Measurements from ENCODE around the gene TNS3.

Gene TNS3

DNA sequence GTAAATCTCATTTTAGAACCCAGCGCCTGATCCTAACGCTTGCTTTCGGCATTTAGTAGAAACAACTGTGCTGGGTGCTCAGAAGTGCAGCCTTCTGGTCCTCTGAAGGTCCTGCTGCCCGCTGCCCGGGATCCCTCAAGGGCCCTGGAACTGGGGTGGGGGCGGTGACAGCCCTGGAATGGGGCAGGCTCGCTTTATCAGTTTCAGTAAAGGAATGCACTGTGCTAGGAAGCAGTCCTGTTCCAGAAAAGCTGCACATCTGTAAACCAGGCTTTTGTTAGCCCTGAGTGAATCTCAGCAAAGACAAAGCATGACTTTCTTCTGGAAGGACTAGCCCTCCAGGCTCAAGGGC, 254.6 kb downstream of the TNS3 start:
- peak overlapping the region; percentile 49 for H3K27ac ChIP-seq (ENCODE audit: low read length)
- no peaks in the 10 kb centered on the region for H3K9me3 ChIP-seq (ENCODE audit: control insufficient read depth in 2 of 2, low read length in 2 of 2)
- no peaks in the 10 kb centered on the region for H3K36me3 ChIP-seq (ENCODE audit: control insufficient read depth in 2 of 2, insufficient read depth in 2 of 2, low read length in 2 of 2)
- peaks cover 32% of the 10 kb centered on the region for H3K4me1 ChIP-seq (ENCODE audit: control insufficient read depth, insufficient read depth, low read length)
- H3K27me3 ChIP-seq (ENCODE audit: control insufficient read depth in 1 of 2, insufficient read depth in 2 of 2, low read length in 2 of 2), result no peaks in the 10 kb centered on the region
- peak overlapping the region in 1 of 2 donors; percentile 64 for H3K4me3 ChIP-seq (ENCODE audit: low read length in 2 of 2)
- H3K9ac ChIP-seq (ENCODE audit: low read length in 2 of 2), result no peak overlapping the region

DNA sequence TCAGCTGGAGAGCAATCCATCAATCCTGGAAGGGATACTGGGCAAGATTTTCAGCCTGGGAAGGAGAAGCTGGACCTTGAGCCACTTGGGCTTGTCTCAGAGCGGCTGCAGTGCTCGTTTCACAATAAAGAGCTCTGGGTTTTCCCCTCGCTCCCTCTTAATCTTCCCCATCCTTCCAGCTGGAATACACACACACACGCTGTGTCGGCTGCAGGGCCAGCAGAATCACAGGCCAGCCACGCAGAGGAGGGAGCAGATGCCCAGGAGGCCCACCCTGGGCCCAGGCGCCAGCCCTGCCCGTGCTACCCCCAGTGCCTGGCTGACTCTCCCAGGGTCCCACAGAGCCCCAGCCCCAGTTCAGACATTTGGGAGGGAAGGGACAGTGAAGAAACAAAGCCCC, 255.1 kb downstream of the TNS3 start:
- H3K36me3 ChIP-seq (ENCODE audit: control insufficient read depth in 2 of 2, insufficient read depth in 2 of 2, low read length in 2 of 2), result no peaks in the 10 kb centered on the region
- H3K27me3 ChIP-seq (ENCODE audit: control insufficient read depth in 1 of 2, insufficient read depth in 2 of 2, low read length in 2 of 2), result no peaks in the 10 kb centered on the region
- H3K4me3 ChIP-seq (ENCODE audit: low read length in 2 of 2), result peak overlapping the region in 1 of 2 donors; percentile 64
- peaks cover 32% of the 10 kb centered on the region for H3K4me1 ChIP-seq (ENCODE audit: control insufficient read depth, insufficient read depth, low read length)
- H3K27ac ChIP-seq (ENCODE audit: low read length), result no peak overlapping the region
- no peaks in the 10 kb centered on the region for H3K9me3 ChIP-seq (ENCODE audit: control insufficient read depth in 2 of 2, low read length in 2 of 2)
- no peak overlapping the region for H3K9ac ChIP-seq (ENCODE audit: low read length in 2 of 2)

DNA sequence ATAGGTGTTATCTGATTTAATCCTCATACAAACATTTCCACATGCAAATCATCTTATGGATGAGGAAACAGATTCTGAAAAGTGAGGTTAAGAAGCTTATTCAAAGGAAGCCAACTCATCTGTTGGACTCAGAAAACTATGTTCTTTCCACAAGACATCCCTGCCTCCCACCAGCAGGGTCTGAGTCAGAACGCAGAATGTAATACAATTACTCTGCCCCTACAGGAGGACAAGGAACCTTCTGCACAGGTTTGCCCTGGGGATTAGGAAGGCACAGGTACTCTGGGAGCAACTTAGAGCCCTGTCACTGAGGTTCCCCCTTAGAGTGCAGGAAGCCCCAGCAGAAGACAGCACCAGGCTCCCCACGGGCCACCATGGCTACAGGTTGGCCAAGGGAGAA, 255.7 kb downstream of the TNS3 start:
- no peak overlapping the region for H3K4me3 ChIP-seq (ENCODE audit: low read length in 2 of 2)
- H3K27me3 ChIP-seq (ENCODE audit: control insufficient read depth in 1 of 2, insufficient read depth in 2 of 2, low read length in 2 of 2), result no peaks in the 10 kb centered on the region
- H3K27ac ChIP-seq (ENCODE audit: low read length), result no peak overlapping the region
- peaks cover 0 to 1% of the 10 kb centered on the region in 2 donors for H3K36me3 ChIP-seq (ENCODE audit: control insufficient read depth in 2 of 2, insufficient read depth in 2 of 2, low read length in 2 of 2)
- H3K4me1 ChIP-seq (ENCODE audit: control insufficient read depth, insufficient read depth, low read length), result peaks cover 32% of the 10 kb centered on the region
- no peaks in the 10 kb centered on the region for H3K9me3 ChIP-seq (ENCODE audit: control insufficient read depth in 2 of 2, low read length in 2 of 2)
- no peak overlapping the region for H3K9ac ChIP-seq (ENCODE audit: low read length in 2 of 2)

DNA sequence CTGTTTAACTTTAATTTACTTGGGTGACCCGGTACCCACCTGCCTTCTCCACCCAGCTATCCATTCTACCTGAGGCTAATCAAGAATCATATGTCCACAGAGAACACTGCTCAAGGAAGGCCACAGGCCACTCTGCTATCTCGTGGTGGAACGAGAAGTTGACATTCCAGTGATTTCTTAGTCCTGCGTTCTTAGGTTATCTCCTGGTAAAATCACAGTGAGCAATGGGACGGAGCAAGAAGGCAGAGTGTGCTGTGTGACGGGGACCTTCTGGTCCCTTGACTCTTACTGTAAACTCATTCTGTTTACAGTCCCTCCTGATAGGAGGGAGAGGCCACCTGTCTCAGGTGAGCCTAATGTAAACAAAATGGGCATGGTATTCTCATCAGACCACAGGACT, 256.6 kb downstream of the TNS3 start:
- H3K9me3 ChIP-seq (ENCODE audit: control insufficient read depth in 2 of 2, low read length in 2 of 2), result no peaks in the 10 kb centered on the region
- H3K27ac ChIP-seq (ENCODE audit: low read length), result no peak overlapping the region
- H3K36me3 ChIP-seq (ENCODE audit: control insufficient read depth in 2 of 2, insufficient read depth in 2 of 2, low read length in 2 of 2), result peaks cover 4 to 8% of the 10 kb centered on the region in 2 donors
- H3K4me1 ChIP-seq (ENCODE audit: control insufficient read depth, insufficient read depth, low read length), result peaks cover 32% of the 10 kb centered on the region
- H3K4me3 ChIP-seq (ENCODE audit: low read length in 2 of 2), result no peak overlapping the region
- H3K27me3 ChIP-seq (ENCODE audit: control insufficient read depth in 1 of 2, insufficient read depth in 2 of 2, low read length in 2 of 2), result no peaks in the 10 kb centered on the region
- no peak overlapping the region for H3K9ac ChIP-seq (ENCODE audit: low read length in 2 of 2)

DNA sequence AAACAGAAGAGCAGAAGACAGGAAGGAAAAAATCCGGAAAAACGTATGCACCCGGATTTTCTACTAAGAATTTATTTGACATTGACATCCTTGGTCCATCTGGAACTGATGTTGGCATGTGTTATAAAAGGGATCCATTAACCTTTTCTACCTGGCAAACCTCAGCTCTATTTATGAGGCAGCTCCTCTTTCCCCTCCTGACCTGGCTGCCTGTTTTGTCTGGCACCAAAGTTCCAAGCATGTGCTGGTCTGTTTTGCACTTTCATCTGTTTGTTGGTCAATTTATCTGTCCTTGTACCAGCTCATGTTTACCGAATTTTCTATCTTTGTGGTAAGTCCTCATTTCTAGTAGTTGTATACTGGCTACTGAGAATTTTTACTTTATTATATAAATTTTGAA, 258.0 kb downstream of the TNS3 start:
- Histone ChIP-seq H3K9me3 (ENCODE audit: control insufficient read depth in 2 of 2, low read length in 2 of 2) (no peaks in the 10 kb centered on the region), H3K4me1 (ENCODE audit: control insufficient read depth, insufficient read depth, low read length) (peaks cover 24% of the 10 kb centered on the region), H3K36me3 (ENCODE audit: control insufficient read depth in 2 of 2, insufficient read depth in 2 of 2, low read length in 2 of 2) (peaks cover 4 to 11% of the 10 kb centered on the region in 2 donors), H3K4me3 (ENCODE audit: low read length in 2 of 2) (no peak overlapping the region), H3K27me3 (ENCODE audit: control insufficient read depth in 1 of 2, insufficient read depth in 2 of 2, low read length in 2 of 2) (no peaks in the 10 kb centered on the region), H3K27ac (ENCODE audit: low read length) (no peak overlapping the region), H3K9ac (ENCODE audit: low read length in 2 of 2) (no peak overlapping the region)

DNA sequence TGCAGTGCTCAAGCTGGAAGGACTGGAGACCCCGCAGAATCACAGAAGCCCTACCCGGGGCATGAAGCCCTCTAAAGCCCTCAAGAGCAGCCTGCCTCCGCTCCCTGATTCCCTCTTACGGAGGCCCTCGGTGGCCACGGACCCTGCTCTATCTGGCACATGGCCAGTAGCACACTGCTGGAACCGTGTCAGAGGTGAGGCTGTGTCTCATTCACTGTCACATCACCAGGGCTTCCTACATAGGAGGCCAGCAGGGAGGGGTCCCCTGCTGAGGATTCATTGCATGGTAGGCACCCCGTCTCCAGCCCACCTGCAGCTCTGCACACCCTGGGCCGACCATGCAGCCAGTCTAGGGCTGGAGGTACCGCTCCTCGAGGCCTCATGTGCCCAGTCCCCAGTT, 259.2 kb downstream of the TNS3 start:
- Histone ChIP-seq H3K27ac (ENCODE audit: low read length) (no peak overlapping the region), H3K9ac (ENCODE audit: low read length in 2 of 2) (no peak overlapping the region), H3K4me1 (ENCODE audit: control insufficient read depth, insufficient read depth, low read length) (peaks cover 13% of the 10 kb centered on the region), H3K4me3 (ENCODE audit: low read length in 2 of 2) (no peak overlapping the region), H3K9me3 (ENCODE audit: control insufficient read depth in 2 of 2, low read length in 2 of 2) (no peaks in the 10 kb centered on the region), H3K27me3 (ENCODE audit: control insufficient read depth in 1 of 2, insufficient read depth in 2 of 2, low read length in 2 of 2) (no peaks in the 10 kb centered on the region), H3K36me3 (ENCODE audit: control insufficient read depth in 2 of 2, insufficient read depth in 2 of 2, low read length in 2 of 2) (peaks cover 4 to 11% of the 10 kb centered on the region in 2 donors)

DNA sequence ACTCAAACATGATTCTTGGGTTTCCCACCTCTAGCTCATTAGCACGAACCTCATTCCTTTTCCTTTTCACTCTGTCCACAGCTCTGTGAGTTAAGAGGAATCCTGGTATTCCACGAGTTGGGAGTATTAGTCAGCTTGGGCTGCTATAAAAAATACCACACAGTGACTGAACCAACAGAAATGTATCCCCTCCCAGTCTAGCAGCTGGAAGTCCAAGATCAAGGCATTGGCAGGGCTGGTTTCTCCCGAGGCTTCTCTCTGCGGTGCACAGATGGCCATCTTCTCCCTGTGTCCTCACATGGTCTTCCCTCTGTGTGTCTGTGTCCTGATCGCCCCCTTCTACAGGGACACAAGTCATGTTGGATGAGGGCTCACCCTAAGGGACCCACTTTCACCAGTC, 261.6 kb downstream of the TNS3 start:
- peaks cover 7% of the 10 kb centered on the region for H3K4me1 ChIP-seq (ENCODE audit: control insufficient read depth, insufficient read depth, low read length)
- peaks cover 4 to 11% of the 10 kb centered on the region in 2 donors for H3K36me3 ChIP-seq (ENCODE audit: control insufficient read depth in 2 of 2, insufficient read depth in 2 of 2, low read length in 2 of 2)
- no peak overlapping the region for H3K4me3 ChIP-seq (ENCODE audit: low read length in 2 of 2)

DNA sequence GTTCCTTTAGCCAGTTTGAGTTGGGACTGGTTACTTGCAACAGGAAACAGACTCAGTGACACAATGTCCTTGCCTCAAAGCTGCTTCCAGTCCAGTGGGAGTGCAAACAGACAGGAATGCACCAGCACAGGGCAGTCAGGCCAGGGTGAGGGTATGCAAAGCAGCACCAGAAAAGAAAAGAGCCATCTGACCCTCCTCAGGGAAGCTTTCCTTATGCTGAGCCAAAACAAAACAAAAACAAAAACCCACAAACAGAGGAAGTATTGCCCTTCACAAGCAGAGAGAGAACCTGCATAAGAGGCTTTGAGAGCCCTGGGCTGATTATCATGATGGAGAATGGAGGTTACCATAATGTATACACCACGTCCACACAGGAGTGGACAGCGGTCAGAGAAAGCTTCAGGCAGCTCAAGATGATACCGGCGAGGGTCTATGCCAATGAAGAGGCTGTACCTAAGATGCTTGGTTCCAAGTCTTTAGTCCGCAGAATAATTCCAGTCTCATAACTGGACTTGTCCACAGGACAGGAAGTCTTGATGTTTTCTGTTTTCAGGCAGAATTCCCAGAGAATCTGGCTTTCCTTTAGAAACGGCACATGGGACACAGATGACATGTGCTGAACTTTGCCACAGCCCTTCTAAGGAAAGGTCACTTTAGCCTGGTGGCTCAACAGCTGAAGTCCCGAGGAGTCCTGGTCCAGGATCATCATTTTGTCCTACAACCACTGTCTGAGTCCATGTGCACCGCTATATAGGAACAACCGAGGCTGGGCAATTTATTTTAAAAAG, 263.3 kb downstream of the TNS3 start:
- Histone ChIP-seq H3K9me3 (ENCODE audit: control insufficient read depth in 2 of 2, low read length in 2 of 2) (no peaks in the 10 kb centered on the region), H3K9ac (ENCODE audit: low read length in 2 of 2) (no peak overlapping the region), H3K27ac (ENCODE audit: low read length) (no peak overlapping the region), H3K36me3 (ENCODE audit: control insufficient read depth in 2 of 2, insufficient read depth in 2 of 2, low read length in 2 of 2) (peaks cover 4 to 11% of the 10 kb centered on the region in 2 donors), H3K4me1 (ENCODE audit: control insufficient read depth, insufficient read depth, low read length) (peaks cover 21% of the 10 kb centered on the region), H3K27me3 (ENCODE audit: control insufficient read depth in 1 of 2, insufficient read depth in 2 of 2, low read length in 2 of 2) (no peaks in the 10 kb centered on the region), H3K4me3 (ENCODE audit: low read length in 2 of 2) (no peak overlapping the region)

More for the DNA sequence above, 261.6 kb downstream of the TNS3 start:
- no peak overlapping the region for H3K27ac ChIP-seq (ENCODE audit: low read length)
- H3K27me3 ChIP-seq (ENCODE audit: control insufficient read depth in 1 of 2, insufficient read depth in 2 of 2, low read length in 2 of 2), result no peaks in the 10 kb centered on the region
- no peak overlapping the region for H3K9ac ChIP-seq (ENCODE audit: low read length in 2 of 2)
- no peaks in the 10 kb centered on the region for H3K9me3 ChIP-seq (ENCODE audit: control insufficient read depth in 2 of 2, low read length in 2 of 2)

DNA sequence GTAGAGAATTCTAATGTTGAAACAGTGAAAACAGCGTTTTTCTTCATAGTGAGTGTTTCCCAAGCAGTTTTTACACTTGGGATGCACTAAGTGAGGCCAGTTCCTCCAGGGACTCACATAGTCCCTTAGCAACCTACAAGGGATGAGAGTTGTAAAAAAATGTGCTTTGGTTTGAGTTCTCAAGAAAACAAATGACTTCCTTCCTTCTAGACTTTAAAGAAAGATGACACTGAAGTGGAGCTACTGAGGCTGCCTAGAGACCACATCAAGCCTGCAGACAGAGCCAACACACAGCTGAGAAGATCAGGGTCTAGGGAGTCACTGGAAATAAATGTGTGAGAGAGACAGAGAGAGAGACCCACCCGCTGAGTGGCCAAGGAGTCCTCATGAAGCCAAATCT, 264.4 kb downstream of the TNS3 start:
- H3K4me1 ChIP-seq (ENCODE audit: control insufficient read depth, insufficient read depth, low read length), result peaks cover 21% of the 10 kb centered on the region
- H3K27me3 ChIP-seq (ENCODE audit: control insufficient read depth in 1 of 2, insufficient read depth in 2 of 2, low read length in 2 of 2), result no peaks in the 10 kb centered on the region

DNA sequence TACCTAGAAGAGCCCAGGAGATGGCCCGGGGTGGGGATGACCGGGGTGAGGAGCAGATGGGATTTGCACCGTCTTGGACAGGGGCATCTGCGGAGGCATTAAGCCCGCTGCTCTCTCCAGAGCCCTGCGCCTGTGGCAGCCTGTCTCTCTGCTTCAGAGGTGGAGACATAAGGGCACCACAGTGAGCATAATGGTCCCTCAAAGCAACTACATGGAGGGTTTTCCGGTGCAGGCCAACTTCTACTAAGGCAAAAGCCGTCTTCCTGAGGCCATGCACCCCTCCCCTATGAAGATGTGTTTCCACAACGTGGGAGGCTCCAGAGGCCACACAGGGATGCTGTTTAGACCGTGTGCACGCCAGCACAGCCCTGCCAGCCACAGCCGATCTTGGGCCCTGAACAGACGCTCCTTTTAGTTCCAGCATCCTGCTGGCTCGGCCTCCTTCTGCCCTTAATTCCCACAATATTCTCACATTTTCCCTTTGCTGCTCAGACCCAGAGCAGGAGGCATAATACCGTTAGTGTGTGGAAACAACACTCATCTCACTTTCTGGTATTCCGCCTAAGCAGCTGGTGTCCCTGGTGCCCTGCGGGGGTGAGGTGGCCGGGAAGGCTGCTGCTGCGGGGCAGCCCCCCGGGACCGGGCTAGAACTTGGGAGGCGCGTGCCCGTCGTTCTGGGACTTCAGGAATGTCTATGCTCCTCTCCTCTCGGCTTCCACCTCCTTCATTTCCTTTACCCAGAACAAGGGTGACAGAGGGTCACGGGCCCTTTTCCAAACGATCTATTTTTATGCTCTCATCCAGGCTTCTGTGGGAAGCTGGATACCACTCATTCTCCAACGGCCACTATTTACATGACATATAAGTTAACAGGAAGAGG, 266.9 kb downstream of the TNS3 start:
- Histone ChIP-seq H3K9ac (ENCODE audit: low read length in 2 of 2) (no peak overlapping the region), H3K4me1 (ENCODE audit: control insufficient read depth, insufficient read depth, low read length) (peaks cover 26% of the 10 kb centered on the region), H3K27ac (ENCODE audit: low read length) (peak overlapping the region; percentile 41), H3K27me3 (ENCODE audit: control insufficient read depth in 1 of 2, insufficient read depth in 2 of 2, low read length in 2 of 2) (no peaks in the 10 kb centered on the region), H3K9me3 (ENCODE audit: control insufficient read depth in 2 of 2, low read length in 2 of 2) (no peaks in the 10 kb centered on the region), H3K4me3 (ENCODE audit: low read length in 2 of 2) (peak overlapping the region in 1 of 2 donors; percentile 58), H3K36me3 (ENCODE audit: control insufficient read depth in 2 of 2, insufficient read depth in 2 of 2, low read length in 2 of 2) (peaks cover 0 to 3% of the 10 kb centered on the region in 2 donors)

More for the DNA sequence above, 264.4 kb downstream of the TNS3 start:
- no peak overlapping the region for H3K4me3 ChIP-seq (ENCODE audit: low read length in 2 of 2)
- H3K9ac ChIP-seq (ENCODE audit: low read length in 2 of 2), result no peak overlapping the region
- peaks cover 4 to 11% of the 10 kb centered on the region in 2 donors for H3K36me3 ChIP-seq (ENCODE audit: control insufficient read depth in 2 of 2, insufficient read depth in 2 of 2, low read length in 2 of 2)
- H3K9me3 ChIP-seq (ENCODE audit: control insufficient read depth in 2 of 2, low read length in 2 of 2), result no peaks in the 10 kb centered on the region
- no peak overlapping the region for H3K27ac ChIP-seq (ENCODE audit: low read length)

Data from stomach smooth muscle (tissue), 2 donors.